IMR-90 (cell line): ENCODE results near the gene C2orf69.

ENCODE experiments used
- CTCF ChIP-seq: conservative IDR thresholded peaks from 2 replicates; pipeline ENCODE4 v1.5.1; 2012; ENCODE audit warnings: mild to moderate bottlenecking, low read depth, low read length, improper control_type of control experiment
- RAD21 ChIP-seq: IDR thresholded peaks from 2 replicates; pipeline ENCODE4 v1.6.1; 2012; ENCODE audit warnings: low read length, improper control_type of control experiment

GRCh38 chr2:199883474-199884212 is 27.4 kb upstream of the C2orf69 start:
- TF ChIP-seq CTCF (no peak), RAD21 (no peak)
